ENCODE data around the gene UBA52. TPM values are rescaled to one million over a fixed set of nuclear protein-coding genes. Genes with fewer than 3 reads are reported as not detected.

Gene UBA52
- total RNA-seq, 3 donors from 2014 or later (not counting 1 experiment from before 2014, with no cell fraction given) = 1,016 to 1,271 (median 1,271) TPM

GRCh38 chr19:18608102-18608804 lies 36.6 kb downstream of the UBA52 start:
- DNase-seq (no peak), ATAC-seq (no peak)
- Mint-ChIP-seq H3K27ac (no peak overlapping the region), H3K9me3 (no peaks in the 10 kb centered on the region), H3K27me3 (ENCODE audit: low read depth in 2 of 2) (peaks cover 39 to 56% of the 10 kb centered on the region in 2 donors), H3K4me3 (no peak overlapping the region), H3K4me1 (peaks cover 9 to 27% of the 10 kb centered on the region in 2 donors), H3K36me3 (no peaks in the 10 kb centered on the region)
- 27% methylated on average over 5 of the region's 5 CpGs for WGBS (ENCODE audit: insufficient coverage)
- no peak for TF ChIP-seq CTCF (IDR thresholded peaks at IDR 0.05)
- Histone ChIP-seq H3K27me3 (ENCODE audit: control insufficient read depth, insufficient read depth, low read length) (peaks cover 60% of the 10 kb centered on the region), H3K36me3 (ENCODE audit: control insufficient read depth, insufficient read depth, low read length) (no peaks in the 10 kb centered on the region), H3K4me3 (ENCODE audit: low read length) (no peak overlapping the region), H3K27ac (ENCODE audit: low read length) (no peak overlapping the region), H3K4me1 (ENCODE audit: control insufficient read depth, insufficient read depth, low read length) (peaks cover 29% of the 10 kb centered on the region), H3K9me3 (ENCODE audit: control insufficient read depth, insufficient read depth, low read length) (no peaks in the 10 kb centered on the region)
- intact Hi-C loops (cut with micrococcal nuclease) = no loop called here

- no peak for DNase-seq
- Mint-ChIP-seq H3K36me3 (no peaks in the 10 kb centered on the region), H3K4me1 (peaks cover 9 to 33% of the 10 kb centered on the region in 2 donors), H3K4me3 (no peak overlapping the region), H3K27me3 (ENCODE audit: low read depth in 2 of 2) (peaks cover 40 to 61% of the 10 kb centered on the region in 2 donors), H3K9me3 (no peaks in the 10 kb centered on the region), H3K27ac (no peak overlapping the region)
- Histone ChIP-seq H3K4me3 (ENCODE audit: low read length) (no peak overlapping the region), H3K9me3 (ENCODE audit: control insufficient read depth, insufficient read depth, low read length) (no peaks in the 10 kb centered on the region), H3K36me3 (ENCODE audit: control insufficient read depth, insufficient read depth, low read length) (no peaks in the 10 kb centered on the region), H3K27ac (ENCODE audit: low read length) (no peak overlapping the region), H3K27me3 (ENCODE audit: control insufficient read depth, insufficient read depth, low read length) (peaks cover 63% of the 10 kb centered on the region), H3K4me1 (ENCODE audit: control insufficient read depth, insufficient read depth, low read length) (peaks cover 32% of the 10 kb centered on the region)
- no peak for ATAC-seq
- no peak for TF ChIP-seq CTCF (IDR thresholded peaks at IDR 0.05)
- intact Hi-C loops (cut with micrococcal nuclease) = no loop called here
- WGBS (ENCODE audit: insufficient coverage) = 41% methylated on average over 8 of the region's 9 CpGs
Observed at GRCh38 chr19:18608805-18609716, 37.4 kb downstream of the UBA52 start.

GRCh38 chr19:18609717-18610051 lies 38.0 kb downstream of the UBA52 start:
- no peak overlapping the region for H3K4me3 Mint-ChIP-seq

More at GRCh38 chr19:18609717-18610051, 38.0 kb downstream of the UBA52 start:
- no peak for DNase-seq
- H3K27ac Mint-ChIP-seq = no peak overlapping the region
- intact Hi-C loops (cut with micrococcal nuclease) = no loop called here
- H3K9me3 Mint-ChIP-seq = no peaks in the 10 kb centered on the region
- no peaks in the 10 kb centered on the region for H3K36me3 Mint-ChIP-seq
- peaks cover 32% of the 10 kb centered on the region for H3K4me1 ChIP-seq (ENCODE audit: control insufficient read depth, insufficient read depth, low read length)
- no peak overlapping the region for H3K27ac ChIP-seq (ENCODE audit: low read length)
- H3K27me3 ChIP-seq (ENCODE audit: control insufficient read depth, insufficient read depth, low read length) = peaks cover 60% of the 10 kb centered on the region
- no peak for ATAC-seq
- H3K27me3 Mint-ChIP-seq (ENCODE audit: low read depth in 2 of 2) = peaks cover 42 to 62% of the 10 kb centered on the region in 2 donors
- WGBS (ENCODE audit: insufficient coverage) = 18% methylated on average over 1 of the region's 2 CpGs
- no peak overlapping the region for H3K4me3 ChIP-seq (ENCODE audit: low read length)
- no peaks in the 10 kb centered on the region for H3K36me3 ChIP-seq (ENCODE audit: control insufficient read depth, insufficient read depth, low read length)
- no peaks in the 10 kb centered on the region for H3K9me3 ChIP-seq (ENCODE audit: control insufficient read depth, insufficient read depth, low read length)
- peaks cover 9 to 33% of the 10 kb centered on the region in 2 donors for H3K4me1 Mint-ChIP-seq
- TF ChIP-seq CTCF (IDR thresholded peaks at IDR 0.05) = no peak
